ENCODE results near the gene CLEC4M.
A peak's percentile ranks its signal among the peaks of the same experiment; 100 is the strongest.
"Not testable (repeated sequence)": the region's sequence is repeated elsewhere in the genome, so short reads cannot be mapped to it uniquely, and the experiment has no call there.

Gene CLEC4M

DNA sequence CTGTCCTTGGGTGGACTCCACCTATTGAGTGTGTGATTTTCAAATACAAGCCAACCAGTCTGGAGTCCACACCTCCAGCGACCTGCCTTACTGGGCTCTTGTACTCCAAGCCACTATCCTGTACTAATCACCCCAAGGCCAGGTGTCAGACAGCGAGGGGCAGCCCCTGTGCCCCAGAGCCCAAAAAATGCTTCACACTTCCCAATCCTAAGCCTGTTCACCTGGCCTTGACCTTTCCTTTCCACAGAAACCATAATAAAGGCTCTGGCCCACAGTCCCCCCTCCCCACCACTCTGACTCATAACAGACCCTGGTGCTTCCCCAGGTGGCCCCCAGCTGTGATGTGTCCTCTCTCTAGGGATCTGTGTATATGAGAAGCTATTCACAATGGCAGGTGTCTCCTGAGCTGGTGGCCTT lies 19.6 kb upstream of the CLEC4M start:
- TF ChIP-seq Cebpa-rat (IDR thresholded peaks at IDR 0.05), result no peak
- no peaks in the 10 kb centered on the region; a peak in 1 of 22 replicates for H3K27me3 ChIP-seq
- H3K4me2 ChIP-seq, result peak overlapping the region; percentile 47 to 99 (median 63); a peak in 21 of 22 replicates
- peaks cover 43 to 96% (median 60%) of the 10 kb centered on the region in 10 experiments for H3K4me1 ChIP-seq
- H3K4me3 ChIP-seq, result peak overlapping the region in 1 of 10 experiments; percentile 58; a peak in 1 of 20 replicates
- H3K27ac ChIP-seq, result no peak overlapping the region
- peaks cover 0 to 41% (median 0%) of the 10 kb centered on the region in 11 experiments; a peak in 4 of 22 replicates for H3K36me3 ChIP-seq
- peaks cover 0 to 5% (median 0%) of the 10 kb centered on the region in 11 experiments; a peak in 3 of 22 replicates for H3K9me3 ChIP-seq (replicated peaks in 1 of 11)
- H4K20me1 ChIP-seq, result no peaks in the 10 kb centered on the region; a peak in 1 of 22 replicates
- no peak overlapping the region for H3K9ac ChIP-seq

- Histone ChIP-seq H3K27me3 (no peaks in the 10 kb centered on the region; a peak in 1 of 22 replicates), H3K9ac (peak overlapping the region in 2 of 11 experiments; percentile 13 to 67; a peak in 2 of 22 replicates), H3K9me3 (replicated peaks in 1 of 11) (peaks cover 0 to 6% (median 0%) of the 10 kb centered on the region in 11 experiments; a peak in 4 of 22 replicates), H3K4me3 (peak overlapping the region in 2 of 10 experiments; percentile 55 to 58; a peak in 4 of 20 replicates), H3K27ac (no peak overlapping the region), H3K4me2 (peak overlapping the region; percentile 47 to 99 (median 63)), H3K4me1 (peaks cover 38 to 96% (median 53%) of the 10 kb centered on the region in 10 experiments), H4K20me1 (no peaks in the 10 kb centered on the region; a peak in 1 of 22 replicates), H3K36me3 (peaks cover 0 to 41% (median 0%) of the 10 kb centered on the region in 11 experiments; a peak in 4 of 22 replicates)
- TF ChIP-seq Cebpa-rat (IDR thresholded peaks at IDR 0.05), result no peak
Measured at GRCh38 chr19:7744199-7744786, 18.8 kb upstream of the CLEC4M start.

DNA sequence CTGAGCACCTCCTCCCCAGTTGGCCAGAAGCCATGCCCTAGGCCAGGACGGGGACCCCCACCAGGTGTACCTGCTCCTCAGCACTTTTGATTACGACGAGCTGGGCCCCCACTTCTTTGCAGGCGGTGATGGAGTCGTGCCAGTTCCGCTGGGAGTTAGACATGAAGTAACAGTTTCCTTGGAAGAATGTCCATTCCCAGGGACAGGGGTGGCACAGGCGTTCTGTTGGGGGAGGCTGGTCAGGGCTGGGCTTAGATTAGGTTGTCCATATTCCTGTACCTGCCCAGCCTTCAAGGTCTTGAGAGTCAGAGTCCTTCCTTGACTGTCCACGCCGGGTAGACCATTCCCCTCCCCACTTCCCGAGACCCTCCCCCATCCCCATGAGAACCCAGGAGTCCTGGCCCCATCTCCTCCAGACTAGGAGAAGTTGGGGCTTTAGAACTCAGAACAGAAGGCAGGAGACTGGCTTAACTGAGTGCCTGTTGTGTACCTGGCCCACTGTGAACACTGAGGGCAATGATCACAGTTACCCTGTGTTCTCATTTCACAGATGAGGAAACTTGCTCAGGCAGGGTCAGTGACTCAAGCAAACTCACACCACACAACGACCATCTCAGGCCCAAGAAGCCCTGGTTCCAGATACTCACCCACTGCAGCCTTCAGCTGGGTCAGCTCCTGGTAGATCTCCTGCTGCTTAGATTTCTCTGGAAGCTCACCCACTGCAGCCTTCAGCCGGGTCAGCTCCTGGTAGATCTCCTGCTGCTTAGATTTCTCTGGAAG lies 18.0 kb upstream of the CLEC4M start:
- Histone ChIP-seq H3K27ac (no peak overlapping the region), H3K9me3 (replicated peaks in 1 of 11) (peaks cover 0 to 11% (median 7%) of the 10 kb centered on the region in 11 experiments; a peak in 10 of 22 replicates), H3K36me3 (peaks cover 0 to 41% (median 0%) of the 10 kb centered on the region in 11 experiments; a peak in 4 of 22 replicates), H3K9ac (peak overlapping the region in 2 of 11 experiments; percentile 49 to 67; a peak in 2 of 22 replicates), H3K27me3 (peaks cover 0 to 2% (median 0%) of the 10 kb centered on the region in 11 experiments; a peak in 2 of 22 replicates), H3K4me3 (peak overlapping the region in 2 of 10 experiments; percentile 55 to 58; a peak in 4 of 20 replicates), H3K4me2 (peak overlapping the region; percentile 47 to 99 (median 63)), H3K4me1 (peaks cover 31 to 95% (median 46%) of the 10 kb centered on the region in 10 experiments), H4K20me1 (no peaks in the 10 kb centered on the region; a peak in 1 of 22 replicates)
- TF ChIP-seq Cebpa-rat (IDR thresholded peaks at IDR 0.05), result no peak

GRCh38 chr19:7746306-7746705 lies 16.7 kb upstream of the CLEC4M start:
- H3K4me1 ChIP-seq, result peaks cover 38 to 95% (median 50%) of the 10 kb centered on the region in 10 experiments
- H3K36me3 ChIP-seq, result peaks cover 0 to 35% (median 0%) of the 10 kb centered on the region in 11 experiments; a peak in 4 of 22 replicates
- H3K27me3 ChIP-seq, H4K20me1 ChIP-seq: not testable (repeated sequence)
- H3K27ac ChIP-seq, result peak overlapping the region in 4 of 11 experiments; percentile 65 to 81 (median 74); a peak in 6 of 22 replicates
- H3K4me3 ChIP-seq, result peak overlapping the region in 2 of 10 experiments; percentile 55 to 58; a peak in 5 of 20 replicates
- H3K4me2 ChIP-seq, result peak overlapping the region in 4 of 11 experiments; percentile 49 to 99 (median 84); a peak in 8 of 22 replicates
- peaks cover 0 to 23% (median 12%) of the 10 kb centered on the region in 11 experiments; a peak in 14 of 22 replicates for H3K9me3 ChIP-seq (replicated peaks in 1 of 11)
- peak overlapping the region in 2 of 11 experiments; percentile 84 to 89; a peak in 5 of 22 replicates for H3K9ac ChIP-seq

- H4K20me1 ChIP-seq, result no peaks in the 10 kb centered on the region; a peak in 1 of 22 replicates
- H3K27ac ChIP-seq, result peak within 1 kb of the TSS in 8 of 11 experiments; percentile 4 to 81 (median 63); a peak in 14 of 22 replicates
- H3K9me3 ChIP-seq (replicated peaks in 1 of 11), result peaks cover 0 to 32% (median 12%) of the 10 kb centered on the region in 11 experiments; a peak in 16 of 22 replicates
- H3K9ac ChIP-seq, result peak within 1 kb of the TSS in 5 of 11 experiments; percentile 14 to 89 (median 41); a peak in 7 of 22 replicates
- peaks cover 0 to 27% (median 0%) of the 10 kb centered on the region in 11 experiments; a peak in 4 of 22 replicates for H3K36me3 ChIP-seq
- H3K4me2 ChIP-seq, result peak within 1 kb of the TSS in 9 of 11 experiments; percentile 31 to 99 (median 73); a peak in 18 of 22 replicates
- TF ChIP-seq Cebpa-rat (IDR thresholded peaks at IDR 0.05), result no peak
- peak within 1 kb of the TSS in 4 of 10 experiments; percentile 0 to 58 (median 48); a peak in 7 of 20 replicates for H3K4me3 ChIP-seq
- H3K27me3 ChIP-seq, result peaks cover 0 to 3% (median 0%) of the 10 kb centered on the region in 11 experiments; a peak in 3 of 22 replicates
- peaks cover 41 to 97% (median 54%) of the 10 kb centered on the region in 10 experiments for H3K4me1 ChIP-seq
Measured at GRCh38 chr19:7746903-7747884, 15.8 kb upstream of the CLEC4M start, which contains the start of gene CD209. TSS of gene CD209 (minus strand) at chr19:7747534. CDS start at chr19:7747511, 23 bp downstream.

- Histone ChIP-seq H3K36me3 (peaks cover 0 to 19% (median 0%) of the 10 kb centered on the region in 11 experiments; a peak in 4 of 22 replicates), H3K4me3 (no peak overlapping the region; a peak in 1 of 20 replicates), H3K9ac (no peak overlapping the region), H3K27me3 (peaks cover 0 to 3% (median 0%) of the 10 kb centered on the region in 11 experiments; a peak in 2 of 22 replicates), H3K9me3 (replicated peaks in 1 of 11) (peaks cover 0 to 42% (median 17%) of the 10 kb centered on the region in 11 experiments; a peak in 20 of 22 replicates), H3K4me2 (peak overlapping the region in 6 of 11 experiments; percentile 49 to 99 (median 78); a peak in 13 of 22 replicates), H3K4me1 (peaks cover 34 to 91% (median 52%) of the 10 kb centered on the region in 10 experiments), H3K27ac (peak overlapping the region in 3 of 11 experiments; percentile 61 to 80 (median 68); a peak in 2 of 22 replicates), H4K20me1 (no peaks in the 10 kb centered on the region; a peak in 1 of 22 replicates)
- TF ChIP-seq Cebpa-rat (IDR thresholded peaks at IDR 0.05), result no peak
Measured at GRCh38 chr19:7748171-7748570, 14.9 kb upstream of the CLEC4M start.

GRCh38 chr19:7748756-7749155 lies 14.3 kb upstream of the CLEC4M start:
- no peak for TF ChIP-seq Cebpa-rat (IDR thresholded peaks at IDR 0.05)
- Histone ChIP-seq H3K9me3 (replicated peaks in 1 of 11) (peaks cover 0 to 47% (median 19%) of the 10 kb centered on the region in 11 experiments; a peak in 20 of 22 replicates), H3K9ac (no peak overlapping the region), H3K27ac (no peak overlapping the region), H4K20me1 (no peaks in the 10 kb centered on the region), H3K4me2 (peak overlapping the region in 2 of 11 experiments; percentile 5 to 77; a peak in 1 of 22 replicates), H3K27me3 (peaks cover 0 to 3% (median 0%) of the 10 kb centered on the region in 11 experiments; a peak in 2 of 22 replicates), H3K4me3 (no peak overlapping the region), H3K4me1 (peaks cover 28 to 90% (median 46%) of the 10 kb centered on the region in 10 experiments), H3K36me3 (peaks cover 0 to 13% (median 0%) of the 10 kb centered on the region in 11 experiments; a peak in 4 of 22 replicates)
